HL-60 (cell line): ENCODE results near the gene TCTN1.
"Not testable (repeated sequence)": the region's sequence is repeated elsewhere in the genome, so short reads cannot be mapped to it uniquely, and the experiment has no call there.

Experiments
- DNase-seq, 2 experiments: peaks; one replicate each; pipeline ENCODE4 v3.0.0-alpha.2; 2010 to 2020; ENCODE audit warnings: low read depth in 1 of 2, low spot score in 1 of 2
- H3K27ac ChIP-seq: fragments of 250-450 bp; sonication (Bioruptor Pico); replicated peaks from 2 replicates; pipeline ENCODE4 v1.5.1; 2020; ENCODE audit warnings: mild to moderate bottlenecking, moderate library complexity
- H3K27me3 ChIP-seq: fragments of 250-450 bp; sonication (Bioruptor Pico); 2 replicates; pipeline ENCODE4 v1.5.1; 2021; ENCODE audit warnings: mild to moderate bottlenecking, moderate library complexity; ENCODE audit not compliant: insufficient read depth, poor library complexity, severe bottlenecking
- H3K4me3 ChIP-seq: replicated peaks from 2 replicates; pipeline ENCODE4 v1.5.1; 2011; ENCODE audit warnings: mild to moderate bottlenecking, control low read depth, low read length; ENCODE audit not compliant: insufficient read depth
- CTCF ChIP-seq: IDR thresholded peaks from one replicate; pipeline ENCODE4 v1.5.1; 2011; ENCODE audit warnings: low read length, control low read depth, inconsistent platforms; ENCODE audit not compliant: insufficient read depth
- GABPA ChIP-seq: IDR thresholded peaks from 2 replicates; pipeline ENCODE4 v1.6.1; 2012; ENCODE audit warnings: low read depth
- POLR2AphosphoS5 ChIP-seq: IDR thresholded peaks from 2 replicates; pipeline ENCODE4 v1.6.1; 2012; ENCODE audit warnings: low read depth
- REST ChIP-seq: IDR thresholded peaks from 2 replicates; pipeline ENCODE4 v1.6.1; 2012; ENCODE audit warnings: low read depth; ENCODE audit not compliant: insufficient replicate concordance
- SPI1 ChIP-seq: IDR thresholded peaks from 2 replicates; pipeline ENCODE4 v1.6.1; 2012; ENCODE audit warnings: low read depth, mild to moderate bottlenecking, borderline replicate concordance

Gene TCTN1

DNA sequence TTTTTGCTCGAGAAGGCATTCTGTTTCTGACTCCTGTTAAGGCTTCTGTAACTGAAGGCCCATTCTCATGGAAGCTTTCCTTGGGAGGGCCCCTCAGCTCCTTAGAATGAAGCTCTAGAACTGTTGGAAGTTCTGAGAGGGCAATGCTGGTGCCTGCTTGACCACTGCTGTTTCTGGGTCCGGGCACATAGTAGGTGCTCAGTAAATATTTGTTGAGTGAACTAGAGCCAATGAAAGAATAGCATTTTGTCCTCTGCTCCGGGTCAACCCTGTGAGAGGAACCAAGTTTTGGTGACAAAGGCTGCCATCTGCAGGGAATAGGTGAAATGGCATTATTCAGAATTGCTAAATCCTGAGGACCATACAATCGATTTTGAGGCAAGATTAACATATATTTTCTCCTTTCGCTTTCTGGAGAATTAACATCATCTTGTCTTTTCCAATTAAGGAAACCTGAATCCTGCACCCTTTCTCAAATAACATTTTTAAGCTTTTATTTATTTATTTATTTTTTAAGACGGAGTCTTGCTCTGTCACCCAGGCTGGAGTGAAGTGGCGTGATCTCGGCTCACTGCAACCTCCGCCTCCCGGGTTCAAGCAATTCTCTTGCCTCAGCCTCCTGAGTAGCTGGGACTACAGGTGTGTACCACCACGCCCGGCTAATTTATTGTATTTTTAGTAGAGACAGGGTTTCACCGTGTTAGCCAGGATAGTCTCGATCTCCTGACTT, 11.7 kb upstream of the TCTN1 start:
- TF ChIP-seq CTCF: peak; percentile 49
- DNase-seq: peak in 1 of 2 experiments; percentile 60
- H3K4me3 ChIP-seq: not testable (repeated sequence)

DNA sequence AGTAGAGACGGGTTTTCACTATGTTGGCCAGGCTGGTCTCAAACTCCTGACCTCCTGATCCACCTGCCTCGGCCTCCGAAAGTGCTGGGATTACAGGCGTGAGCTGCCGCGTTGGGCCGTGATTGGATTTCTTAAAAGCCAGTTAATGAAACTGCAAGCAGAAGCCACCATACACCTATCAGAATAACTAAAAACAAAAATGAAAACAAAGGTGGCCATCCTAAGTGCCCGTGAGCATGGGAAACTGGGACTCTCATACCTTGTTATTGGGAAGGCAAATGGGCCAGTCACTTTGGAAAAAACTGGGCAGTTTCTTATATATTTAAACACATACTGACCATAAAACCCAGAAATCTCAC, 7.7 kb upstream of the TCTN1 start:
- Histone ChIP-seq H3K27me3 (no peaks in the 10 kb centered on the region), H3K4me3 (no peak overlapping the region; the same call in 1 of the 2 replicates), H3K27ac (peak overlapping the region; percentile 86)
- no peak for DNase-seq
- TF ChIP-seq POLR2AphosphoS5 (no peak), CTCF (no peak), REST (no peak), GABPA (no peak), SPI1 (no peak)

More for the DNA sequence above, 11.7 kb upstream of the TCTN1 start:
- H3K27ac ChIP-seq, H3K27me3 ChIP-seq: not testable (repeated sequence)

- Histone ChIP-seq H3K27me3 (no peaks in the 10 kb centered on the region), H3K4me3 (peak overlapping the region; percentile 69), H3K27ac (peak overlapping the region; percentile 56)
- no peak for DNase-seq
- TF ChIP-seq CTCF: no peak
- no peak for TF ChIP-seq REST
- no peak for TF ChIP-seq GABPA
- TF ChIP-seq POLR2AphosphoS5: no peak
- TF ChIP-seq SPI1: no peak
Measured at GRCh38 chr12:110613071-110613770, 708 bp upstream of the TCTN1 start.

- Histone ChIP-seq H3K27me3 (no peaks in the 10 kb centered on the region), H3K4me3 (no peak overlapping the region), H3K27ac (no peak overlapping the region)
- DNase-seq: no peak
- no peak for TF ChIP-seq REST
- no peak for TF ChIP-seq SPI1
- TF ChIP-seq POLR2AphosphoS5: no peak
- TF ChIP-seq CTCF: no peak
- TF ChIP-seq GABPA: no peak
Measured at GRCh38 chr12:110615171-110615570, 1.2 kb downstream of the TCTN1 start.
